Neural cell (in vitro differentiated cells): ENCODE measurements around the gene ZNF460. TPM values are rescaled to one million over a fixed set of nuclear protein-coding genes. Genes with fewer than 3 reads are reported as not detected.

ENCODE experiments used
- H2AFZ ChIP-seq: fragments of 200-600, 300-800 bp; sonication (generic), shearing (Covaris generic); 2 replicates; pipeline ENCODE4 v1.6.0; 2014; ENCODE audit warnings: low read depth, mild to moderate bottlenecking, antibody characterized with exemption, low read length, moderate library complexity
- H3F3A ChIP-seq: fragments of 200-600 bp; shearing (Covaris generic); 2 replicates; pipeline ENCODE4 v1.6.1; 2016; ENCODE audit warnings: mild to moderate bottlenecking, moderate library complexity, mixed read lengths, antibody characterized with exemption, low read length; ENCODE audit not compliant: insufficient read depth, poor library complexity, severe bottlenecking
- H3K27ac ChIP-seq: fragments of 200-600, 300-800 bp; sonication (generic), shearing (Covaris generic); 2 replicates; pipeline ENCODE4 v1.5.1; 2014; ENCODE audit warnings: mild to moderate bottlenecking, low read length, moderate library complexity
- H3K27me3 ChIP-seq: fragments of 300-800, 200-600 bp; sonication (generic), shearing (Covaris generic); 2 replicates; pipeline ENCODE4 v1.6.0; 2014; ENCODE audit warnings: mild to moderate bottlenecking, low read depth, low read length, moderate library complexity; ENCODE audit not compliant: insufficient read depth
- H3K36me3 ChIP-seq: fragments of 300-800, 200-600 bp; sonication (generic), shearing (Covaris generic); 2 replicates; pipeline ENCODE4 v1.5.1; 2014; ENCODE audit warnings: mild to moderate bottlenecking, antibody characterized with exemption, low read length, moderate library complexity; ENCODE audit not compliant: insufficient read depth
- H3K4me2 ChIP-seq: fragments of 300-800, 200-600 bp; sonication (generic), shearing (Covaris generic); 2 replicates; pipeline ENCODE4 v1.6.0; 2014; ENCODE audit warnings: mild to moderate bottlenecking, low read length
- H3K4me3 ChIP-seq: fragments of 300-800, 200-600 bp; sonication (generic), shearing (Covaris generic); 2 replicates; pipeline ENCODE4 v1.5.1; 2014; ENCODE audit warnings: mild to moderate bottlenecking, low read length, moderate library complexity
- H3K79me2 ChIP-seq: fragments of 200-600 bp; shearing (Covaris generic); replicated peaks from 2 replicates; pipeline ENCODE4 v1.6.0; 2014; ENCODE audit warnings: mild to moderate bottlenecking, low read length, moderate library complexity; ENCODE audit not compliant: insufficient read depth
- H3K9ac ChIP-seq: fragments of 300-800, 200-600 bp; sonication (generic), shearing (Covaris generic); 2 replicates; pipeline ENCODE4 v1.6.1; 2016; ENCODE audit warnings: mild to moderate bottlenecking, low read length, mixed read lengths
- H3K9me2 ChIP-seq: fragments of 200-600 bp; shearing (Covaris generic); 2 replicates; pipeline ENCODE4 v1.6.1; 2016; ENCODE audit warnings: mild to moderate bottlenecking, low read length, mixed read lengths; ENCODE audit not compliant: insufficient read depth
- H3K9me3 ChIP-seq: fragments of 200-600, 300-800 bp; sonication (generic), shearing (Covaris generic); 2 replicates; pipeline ENCODE4 v1.6.1; 2016; ENCODE audit warnings: mild to moderate bottlenecking, mixed run types, low read length, moderate library complexity, mixed read lengths
- H4K20me1 ChIP-seq: fragments of 200-600 bp; shearing (Covaris generic); 2 replicates; pipeline ENCODE4 v1.6.1; 2016; ENCODE audit warnings: mild to moderate bottlenecking, mixed run types; ENCODE audit not compliant: insufficient read depth
- EP300 ChIP-seq: fragments of 450-650 bp; conservative IDR thresholded peaks from 2 replicates; pipeline ENCODE4 v1.6.1; 2014; ENCODE audit warnings: antibody characterized with exemption, mild to moderate bottlenecking, moderate library complexity; ENCODE audit not compliant: poor library complexity, severe bottlenecking
- RAD21 ChIP-seq: fragments of 450-650 bp; conservative IDR thresholded peaks from 2 replicates; pipeline ENCODE4 v1.6.1; 2014; ENCODE audit warnings: antibody characterized with exemption, mild to moderate bottlenecking, moderate library complexity
- TAF1 ChIP-seq: IDR thresholded peaks from 2 replicates; pipeline ENCODE4 v1.6.1; 2012; ENCODE audit warnings: low read depth
- polyA plus RNA-seq: library from polyadenylated mRNA; depleted of rRNA; stranded (reverse); fragments of >200 nt; gene quantifications from 2 replicates; pipeline ENCODE4 v1.2.3, GENCODE V29; 2014

ZNF460 gene
- polyA plus RNA-seq, 1 donor from 2014 or later: 11.2 TPM

- Histone ChIP-seq H4K20me1 (no peaks in the 10 kb centered on the region), H3K9me3 (no peaks in the 10 kb centered on the region), H3F3A (no peaks in the 10 kb centered on the region), H3K79me2 (no peaks in the 10 kb centered on the region), H3K27ac (no peak overlapping the region), H2AFZ (no peak overlapping the region), H3K9ac (no peak overlapping the region), H3K36me3 (no peaks in the 10 kb centered on the region), H3K4me3 (no peak overlapping the region), H3K27me3 (no peaks in the 10 kb centered on the region), H3K9me2 (no peaks in the 10 kb centered on the region), H3K4me2 (no peak overlapping the region)
- no peak for TF ChIP-seq RAD21
- no peak for TF ChIP-seq EP300
- TF ChIP-seq TAF1: no peak
Measured at GRCh38 chr19:57342582-57342981, 62.3 kb downstream of the ZNF460 start.

Other genes with a start within 250 kb of the ZNF460 start
- gene USP29, start 160.5 kb upstream of the ZNF460 start, polyA plus RNA-seq: not detected in 2 replicates
- not detected in 2 replicates for gene ZIM3, start 135.3 kb upstream of the ZNF460 start, polyA plus RNA-seq
- not detected in 2 replicates for gene DUXA, start 113.0 kb upstream of the ZNF460 start, polyA plus RNA-seq
- 10.4 and 16.9 TPM in 2 replicates for gene ZNF264, start 89.0 kb upstream of the ZNF460 start, polyA plus RNA-seq
- gene AURKC, start 49.5 kb upstream of the ZNF460 start, polyA plus RNA-seq: 1.6 and 2.0 TPM in 2 replicates
- 4.9 and 6.6 TPM in 2 replicates for gene ZNF805, start 39.9 kb upstream of the ZNF460 start, polyA plus RNA-seq
- gene ZNF543, start 40.0 kb downstream of the ZNF460 start, polyA plus RNA-seq: 9.3 and 14.8 TPM in 2 replicates
- gene ZNF304, start 70.8 kb downstream of the ZNF460 start, polyA plus RNA-seq: 20.6 and 23.0 TPM in 2 replicates
- 42.6 and 60.5 TPM in 2 replicates for gene TRAPPC2B, start 83.1 kb downstream of the ZNF460 start, polyA plus RNA-seq
- 11.6 and 13.1 TPM in 2 replicates for gene ZNF547, start 83.1 kb downstream of the ZNF460 start, polyA plus RNA-seq
- 59.0 and 78.7 TPM in 2 replicates for gene ZNF548, start 109.4 kb downstream of the ZNF460 start, polyA plus RNA-seq
- 26.3 and 32.1 TPM in 2 replicates for gene ZNF17, start 130.7 kb downstream of the ZNF460 start, polyA plus RNA-seq
- 22.1 and 24.2 TPM in 2 replicates for gene ZNF749, start 154.8 kb downstream of the ZNF460 start, polyA plus RNA-seq
- 5.4 and 6.2 TPM in 2 replicates for gene VN1R1, start 176.7 kb downstream of the ZNF460 start, polyA plus RNA-seq
- 24.0 and 29.7 TPM in 2 replicates for gene ZNF772, start 197.1 kb downstream of the ZNF460 start, polyA plus RNA-seq
- 34.5 and 46.3 TPM in 2 replicates for gene ZNF419, start 207.3 kb downstream of the ZNF460 start, polyA plus RNA-seq
- gene ZNF773, start 219.5 kb downstream of the ZNF460 start, polyA plus RNA-seq: 17.2 and 23.3 TPM in 2 replicates
- gene ZNF549, start 246.9 kb downstream of the ZNF460 start, polyA plus RNA-seq: 17.9 and 24.0 TPM in 2 replicates